CD8-positive, alpha-beta memory T cell (primary cell): ENCODE results near the gene SESN3. TPM values are rescaled to one million over a fixed set of nuclear protein-coding genes. Genes with fewer than 3 reads are reported as not detected.

Experiments used
- CTCF ChIA-PET: fragments of 350-600 bp; sonication (Branson Sonifier 250); formaldehyde crosslinking; loops from one replicate; lab custom pipeline; 2021; ENCODE audit warnings: antibody characterized with exemption; lab: Charles Lee
- POLR2A ChIA-PET: fragments of 350-600 bp; sonication (Branson Sonifier 250); formaldehyde crosslinking; loops from one replicate; lab custom pipeline; 2021; ENCODE audit warnings: antibody characterized with exemption; lab: Charles Lee
- DNase-seq, 5 donors: peaks; one replicate each; pipeline versions ENCODE4 v3.0.0 to v3.0.0-alpha.2; 2020 to 2022; ENCODE audit warnings: mixed read lengths in 1 of 5
- H3K27ac ChIP-seq: one replicate; pipeline ENCODE4 v1.7.0; 2013; ENCODE audit warnings: low read depth, mild to moderate bottlenecking, low read length, moderate library complexity
- H3K27me3 ChIP-seq: 2 replicates; pipeline ENCODE4 v1.7.0; 2013; ENCODE audit warnings: low read length, mild to moderate bottlenecking; ENCODE audit not compliant: insufficient read depth, poor library complexity, severe bottlenecking
- H3K36me3 ChIP-seq: 2 replicates; pipeline ENCODE4 v1.7.0; 2013; ENCODE audit warnings: mild to moderate bottlenecking, low read length, moderate library complexity; ENCODE audit not compliant: insufficient read depth
- H3K4me1 ChIP-seq: 2 replicates; pipeline ENCODE4 v1.7.0; 2013; ENCODE audit warnings: mild to moderate bottlenecking, low read length, moderate library complexity; ENCODE audit not compliant: insufficient read depth
- H3K4me3 ChIP-seq: 2 replicates; pipeline ENCODE4 v1.7.0; 2013; ENCODE audit warnings: mild to moderate bottlenecking, low read length
- H3K9me3 ChIP-seq: 2 replicates; pipeline ENCODE4 v1.7.0; 2013; ENCODE audit warnings: mild to moderate bottlenecking, low read length
- H3K27ac Mint-ChIP-seq, 8 donors: one replicate each; pipeline ENCODE4 v1.8.0; 2020 to 2021; ENCODE audit warnings: mixed read lengths in 8 of 8, mild to moderate bottlenecking in 6 of 8, inconsistent platforms in 3 of 8, moderate library complexity in 3 of 8
- H3K27me3 Mint-ChIP-seq, 2 donors: one replicate each; pipeline ENCODE4 v1.8.0; 2020 to 2021; ENCODE audit warnings: mixed read lengths in 2 of 2, mild to moderate bottlenecking in 1 of 2, moderate library complexity in 1 of 2
- H3K36me3 Mint-ChIP-seq, 3 donors: one replicate each; pipeline ENCODE4 v1.8.0; 2020 to 2021; ENCODE audit warnings: mixed read lengths in 3 of 3, inconsistent platforms in 1 of 3, mild to moderate bottlenecking in 1 of 3
- H3K4me1 Mint-ChIP-seq, 3 donors: one replicate each; pipeline ENCODE4 v1.8.0; 2020 to 2021; ENCODE audit warnings: mixed read lengths in 3 of 3, inconsistent platforms in 1 of 3, mild to moderate bottlenecking in 1 of 3
- H3K4me3 Mint-ChIP-seq, 7 donors: one replicate each; pipeline ENCODE4 v1.8.0; 2020 to 2021; ENCODE audit warnings: mixed read lengths in 7 of 7, mild to moderate bottlenecking in 6 of 7, moderate library complexity in 4 of 7, inconsistent platforms in 2 of 7
- H3K9me3 Mint-ChIP-seq, 5 donors: one replicate each; pipeline ENCODE4 v1.8.0; 2020 to 2022; ENCODE audit warnings: mixed read lengths in 5 of 5, mild to moderate bottlenecking in 3 of 5, moderate library complexity in 2 of 5, inconsistent platforms in 1 of 5
- polyA plus RNA-seq: library from polyadenylated mRNA; unstranded; fragments of 300-500 nt; fragmentation: Illumina TruSeq; gene quantifications from one replicate; pipeline ENCODE4 v1.2.3, GENCODE V29; 2021
- total RNA-seq, 2 experiments: library from RNA; stranded (reverse); gene quantifications; one replicate each; pipeline ENCODE4 v1.2.3, GENCODE V29; 2021

The SESN3 gene
- total and polyA plus RNA-seq, 3 experiments from 2014 or later: 2.1 to 19.7 (median 18.8) TPM

DNA sequence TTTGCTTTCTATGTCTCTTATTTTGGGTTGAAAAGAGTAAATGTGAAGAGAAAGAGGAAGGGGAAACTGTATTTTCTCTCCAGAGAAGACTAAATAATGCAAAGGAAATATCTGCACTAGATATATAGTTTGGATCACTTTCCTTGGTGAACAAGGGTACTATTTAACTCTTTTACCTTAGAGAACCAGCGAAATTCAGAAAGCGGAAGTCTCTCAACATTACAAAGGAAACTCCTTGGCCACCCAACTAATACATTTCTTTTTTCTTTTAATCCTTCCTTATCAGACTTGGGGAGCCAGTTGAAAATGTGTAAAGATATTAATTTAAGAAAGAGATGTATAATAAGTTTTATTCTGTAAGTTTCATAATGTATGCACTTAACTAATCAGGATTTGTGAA is 64.2 kb downstream of the SESN3 start:
- no peaks in the 10 kb centered on the region for H3K36me3 ChIP-seq
- H3K27ac Mint-ChIP-seq: no peak overlapping the region
- no peak for DNase-seq
- no peaks in the 10 kb centered on the region for H3K4me1 ChIP-seq
- POLR2A ChIA-PET: no interaction called here
- H3K4me3 Mint-ChIP-seq: no peak overlapping the region
- peaks cover 0 to 14% (median 1%) of the 10 kb centered on the region in 3 donors for H3K36me3 Mint-ChIP-seq
- no peaks in the 10 kb centered on the region for H3K27me3 ChIP-seq
- no peaks in the 10 kb centered on the region for H3K27me3 Mint-ChIP-seq
- H3K4me3 ChIP-seq: no peak overlapping the region
- H3K9me3 Mint-ChIP-seq: no peaks in the 10 kb centered on the region
- H3K9me3 ChIP-seq: no peaks in the 10 kb centered on the region
- CTCF ChIA-PET: interaction anchor here (1.1 kb wide), 1 partner anchor 14 kb away, joined by 3 read pairs; no protein-coding TSS in a partner anchor
- H3K27ac ChIP-seq: no peak overlapping the region
- H3K4me1 Mint-ChIP-seq: peaks cover 0 to 14% (median 14%) of the 10 kb centered on the region in 3 donors

DNA sequence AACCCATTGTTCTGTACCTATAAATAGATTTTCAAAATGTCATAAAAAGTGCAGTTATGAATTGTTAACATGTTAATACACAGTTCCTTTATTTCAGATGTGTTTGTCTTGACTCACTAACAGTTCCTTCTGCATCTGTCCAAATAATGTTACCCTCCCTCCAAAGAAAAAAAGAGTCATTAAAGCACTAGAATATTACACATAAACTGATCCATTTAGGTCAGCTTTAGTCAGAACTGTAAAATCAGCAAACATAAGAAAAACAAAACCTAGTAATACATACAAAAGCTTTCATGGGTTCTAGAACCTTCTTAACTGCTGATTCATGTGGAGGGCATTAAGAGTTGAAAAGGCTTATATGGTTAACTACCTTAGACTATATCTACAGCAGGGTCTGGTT is 65.4 kb downstream of the SESN3 start:
- no peaks in the 10 kb centered on the region for H3K27me3 ChIP-seq
- H3K9me3 Mint-ChIP-seq: no peaks in the 10 kb centered on the region
- POLR2A ChIA-PET: no interaction called here

GRCh38 chr11:95163106-95163505 is 67.9 kb downstream of the SESN3 start:
- ChIA-PET POLR2A (no interaction called here), CTCF (no interaction called here)
- H3K27me3 Mint-ChIP-seq: no peaks in the 10 kb centered on the region
- no peak overlapping the region for H3K4me3 Mint-ChIP-seq
- Histone ChIP-seq H3K27me3 (no peaks in the 10 kb centered on the region), H3K4me1 (peaks cover 3% of the 10 kb centered on the region), H3K27ac (no peak overlapping the region), H3K4me3 (no peak overlapping the region), H3K36me3 (no peaks in the 10 kb centered on the region), H3K9me3 (no peaks in the 10 kb centered on the region)
- no peaks in the 10 kb centered on the region for H3K9me3 Mint-ChIP-seq
- DNase-seq: no peak
- peak overlapping the region in 2 of 8 donors; percentile 5 to 42 for H3K27ac Mint-ChIP-seq
- peaks cover 4 to 18% (median 18%) of the 10 kb centered on the region in 3 donors for H3K4me1 Mint-ChIP-seq
- H3K36me3 Mint-ChIP-seq: peaks cover 0 to 10% (median 3%) of the 10 kb centered on the region in 3 donors

More for the DNA sequence above, 65.4 kb downstream of the SESN3 start:
- DNase-seq: no peak
- H3K36me3 ChIP-seq: no peaks in the 10 kb centered on the region
- no peaks in the 10 kb centered on the region for H3K27me3 Mint-ChIP-seq
- H3K4me1 Mint-ChIP-seq: peaks cover 0 to 14% (median 14%) of the 10 kb centered on the region in 3 donors
- CTCF ChIA-PET: interaction anchor here (1.1 to 2.0 kb wide), 3 partner anchors 11 to 540 kb away, joined by 3 to 10 read pairs (median 6); no protein-coding TSS in a partner anchor
- peak overlapping the region in 1 of 8 donors; percentile 64 for H3K27ac Mint-ChIP-seq
- no peak overlapping the region for H3K27ac ChIP-seq
- H3K4me3 ChIP-seq: no peak overlapping the region
- no peak overlapping the region for H3K4me3 Mint-ChIP-seq
- peaks cover 0 to 10% (median 0%) of the 10 kb centered on the region in 3 donors for H3K36me3 Mint-ChIP-seq
- no peaks in the 10 kb centered on the region for H3K9me3 ChIP-seq
- no peaks in the 10 kb centered on the region for H3K4me1 ChIP-seq

- H3K27me3 Mint-ChIP-seq: no peaks in the 10 kb centered on the region
- CTCF ChIA-PET: interaction anchor here (2.8 to 14.5 kb wide), 2 partner anchors 10 to 541 kb away, joined by 20 to 335 read pairs; no protein-coding TSS in a partner anchor
Observed at GRCh38 chr11:95161248-95161647, 69.8 kb downstream of the SESN3 start.

GRCh38 chr11:95157824-95158223 is 73.2 kb downstream of the SESN3 start:
- Histone ChIP-seq H3K4me1 (peaks cover 27% of the 10 kb centered on the region), H3K36me3 (no peaks in the 10 kb centered on the region), H3K27me3 (no peaks in the 10 kb centered on the region), H3K4me3 (no peak overlapping the region), H3K9me3 (no peaks in the 10 kb centered on the region), H3K27ac (no peak overlapping the region)
- peak overlapping the region in 7 of 8 donors; percentile 3 to 78 (median 67) for H3K27ac Mint-ChIP-seq
- no peaks in the 10 kb centered on the region for H3K9me3 Mint-ChIP-seq
- peaks cover 31 to 41% (median 36%) of the 10 kb centered on the region in 3 donors for H3K4me1 Mint-ChIP-seq
- no peak for DNase-seq
- ChIA-PET CTCF (interaction anchor here (1.2 to 14.5 kb wide), 3 partner anchors 10 to 605 kb away, joined by 4 to 335 read pairs (median 4); no protein-coding TSS in a partner anchor), POLR2A (no interaction called here)
- H3K36me3 Mint-ChIP-seq: peaks cover 5 to 12% (median 6%) of the 10 kb centered on the region in 3 donors
- H3K27me3 Mint-ChIP-seq: no peaks in the 10 kb centered on the region
- peak overlapping the region in 2 of 7 donors; percentile 1 to 6 for H3K4me3 Mint-ChIP-seq

More at GRCh38 chr11:95161248-95161647, 69.8 kb downstream of the SESN3 start:
- Histone ChIP-seq H3K9me3 (no peaks in the 10 kb centered on the region), H3K36me3 (no peaks in the 10 kb centered on the region), H3K27ac (no peak overlapping the region), H3K27me3 (no peaks in the 10 kb centered on the region), H3K4me1 (peaks cover 13% of the 10 kb centered on the region), H3K4me3 (no peak overlapping the region)
- H3K9me3 Mint-ChIP-seq: no peaks in the 10 kb centered on the region
- H3K4me3 Mint-ChIP-seq: no peak overlapping the region
- no peak for DNase-seq
- H3K36me3 Mint-ChIP-seq: peaks cover 3 to 10% (median 6%) of the 10 kb centered on the region in 3 donors
- peak overlapping the region in 2 of 8 donors; percentile 4 to 68 for H3K27ac Mint-ChIP-seq
- H3K4me1 Mint-ChIP-seq: peaks cover 12 to 34% (median 25%) of the 10 kb centered on the region in 3 donors
- POLR2A ChIA-PET: interaction anchor here (0.6 kb wide), 1 partner anchor 143 kb away, joined by 5 read pairs; no protein-coding TSS in a partner anchor

DNA sequence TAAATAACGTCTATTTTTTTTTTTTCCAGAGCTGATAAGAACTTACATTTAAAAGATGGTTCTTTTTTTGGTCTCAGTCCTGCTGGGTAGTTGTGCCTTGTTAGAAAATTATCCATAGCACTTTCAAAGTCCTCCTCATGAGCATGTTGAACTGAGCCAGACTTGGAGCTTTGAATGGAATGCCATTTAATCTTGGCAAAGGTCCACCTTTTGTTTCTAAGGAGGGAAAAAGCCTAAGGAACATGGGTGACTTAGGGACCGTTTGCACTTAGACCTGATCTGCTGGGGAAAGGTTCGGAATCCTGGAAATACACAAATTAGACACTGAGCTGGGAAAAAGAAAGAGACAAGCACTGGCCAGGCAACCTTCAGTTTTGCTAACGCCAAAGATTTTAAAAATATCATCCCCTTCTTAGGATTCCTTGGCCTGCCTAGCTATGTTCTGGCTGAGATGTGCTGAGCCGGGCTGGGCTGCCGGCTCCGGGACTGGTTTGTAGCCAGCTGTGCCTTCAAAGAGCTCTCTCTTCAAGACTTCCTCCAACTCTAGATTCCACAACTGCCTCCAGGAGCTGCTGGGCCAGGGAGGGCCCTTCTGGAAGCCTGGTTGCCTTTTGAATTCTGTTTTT is 74.0 kb downstream of the SESN3 start:
- peaks cover 32% of the 10 kb centered on the region for H3K4me1 ChIP-seq
- H3K27ac Mint-ChIP-seq: peak overlapping the region in 6 of 8 donors; percentile 8 to 78 (median 53)
- no peak overlapping the region for H3K4me3 Mint-ChIP-seq
- no peaks in the 10 kb centered on the region for H3K36me3 ChIP-seq
- CTCF ChIA-PET: interaction anchor here (1.1 to 14.5 kb wide), 4 partner anchors 9 to 606 kb away, joined by 3 to 335 read pairs (median 4); no protein-coding TSS in a partner anchor
- H3K4me3 ChIP-seq: no peak overlapping the region
- H3K9me3 Mint-ChIP-seq: no peaks in the 10 kb centered on the region
- H3K9me3 ChIP-seq: no peaks in the 10 kb centered on the region
- peaks cover 37 to 47% (median 41%) of the 10 kb centered on the region in 3 donors for H3K4me1 Mint-ChIP-seq
- peaks cover 5 to 10% (median 6%) of the 10 kb centered on the region in 3 donors for H3K36me3 Mint-ChIP-seq
- DNase-seq: no peak
- POLR2A ChIA-PET: interaction anchor here (0.6 kb wide), 1 partner anchor 272 kb away, joined by 3 read pairs; no protein-coding TSS in a partner anchor
- no peaks in the 10 kb centered on the region for H3K27me3 Mint-ChIP-seq
- no peaks in the 10 kb centered on the region for H3K27me3 ChIP-seq
- no peak overlapping the region for H3K27ac ChIP-seq

- Mint-ChIP-seq H3K27ac (peak overlapping the region in 5 of 8 donors; percentile 7 to 88 (median 13)), H3K27me3 (no peaks in the 10 kb centered on the region), H3K4me1 (peaks cover 43 to 55% (median 49%) of the 10 kb centered on the region in 3 donors), H3K9me3 (no peaks in the 10 kb centered on the region), H3K4me3 (no peak overlapping the region), H3K36me3 (peaks cover 5 to 9% (median 6%) of the 10 kb centered on the region in 3 donors)
- Histone ChIP-seq H3K9me3 (no peaks in the 10 kb centered on the region), H3K27me3 (no peaks in the 10 kb centered on the region), H3K4me3 (no peak overlapping the region), H3K27ac (no peak overlapping the region), H3K4me1 (peaks cover 38% of the 10 kb centered on the region), H3K36me3 (no peaks in the 10 kb centered on the region)
- DNase-seq: no peak
- ChIA-PET CTCF (interaction anchor here (1.1 to 14.5 kb wide), 3 partner anchors 9 to 546 kb away, joined by 3 to 335 read pairs (median 6); no protein-coding TSS in a partner anchor), POLR2A (interaction anchor here (0.6 kb wide), 1 partner anchor 597 kb away, joined by 3 read pairs; no protein-coding TSS in a partner anchor)
Observed at GRCh38 chr11:95156133-95156721, 74.8 kb downstream of the SESN3 start.
